WTC11 (cell line): ENCODE results near the gene ARHGAP10. TPM values are rescaled to one million over a fixed set of nuclear protein-coding genes. Genes with fewer than 3 reads are reported as not detected.

Experiments used
- ATAC-seq: fragments of 200-7000 bp; cut with Tn5 transposase; 2 replicates; pipeline ENCODE4 v1.10.0; 2021; ENCODE audit warnings: mild to moderate bottlenecking, moderate library complexity
- CTCF ChIA-PET: fragments of 300-600 bp; sonication (Branson Sonifier 250); formaldehyde crosslinking; loops from one replicate; lab custom pipeline; 2021; ENCODE audit warnings: antibody characterized with exemption; lab: Charles Lee
- POLR2A ChIA-PET: fragments of 350-600 bp; sonication (Branson Sonifier 250); formaldehyde crosslinking; loops from one replicate; lab custom pipeline; 2021; ENCODE audit warnings: antibody characterized with exemption; lab: Charles Lee
- DNase-seq: peaks from one replicate; pipeline ENCODE4 v3.0.0; 2021; ENCODE audit warnings: low spot score
- H3K27ac Mint-ChIP-seq: 2 replicates; pipeline ENCODE4 v1.8.0; 2021; ENCODE audit warnings: mixed read lengths
- H3K27me3 Mint-ChIP-seq: 2 replicates; pipeline ENCODE4 v1.8.0; 2021; ENCODE audit warnings: low read depth, mild to moderate bottlenecking, moderate library complexity, mixed read lengths
- H3K36me3 Mint-ChIP-seq: 2 replicates; pipeline ENCODE4 v1.8.0; 2021; ENCODE audit warnings: mixed read lengths
- H3K4me1 Mint-ChIP-seq: 2 replicates; pipeline ENCODE4 v1.8.0; 2022; ENCODE audit warnings: mixed read lengths
- H3K4me3 Mint-ChIP-seq: 2 replicates; pipeline ENCODE4 v1.8.0; 2021; ENCODE audit warnings: mild to moderate bottlenecking, moderate library complexity, mixed read lengths
- H3K9me3 Mint-ChIP-seq: 2 replicates; pipeline ENCODE4 v1.8.0; 2021; ENCODE audit warnings: mixed read lengths
- ARID4B ChIP-seq: sonication (generic); formaldehyde crosslinking; IDR thresholded peaks from 2 replicates; pipeline ENCODE4 v1.8.0; 2023; ENCODE audit warnings: missing genetic modification reagents, mild to moderate bottlenecking, borderline replicate concordance
- ATF2 ChIP-seq: sonication (generic); formaldehyde crosslinking; IDR thresholded peaks from 2 replicates; pipeline ENCODE4 v1.8.1; 2022; ENCODE audit warnings: low read depth, missing genetic modification reagents, borderline replicate concordance
- CBFB ChIP-seq: sonication (generic); formaldehyde crosslinking; IDR thresholded peaks from 2 replicates; pipeline ENCODE4 v1.8.1; 2022; ENCODE audit warnings: mild to moderate bottlenecking, low read depth, missing genetic modification reagents
- ERG ChIP-seq: fragments of 250-450 bp; sonication (Bioruptor Pico); IDR thresholded peaks from 2 replicates; pipeline ENCODE4 v1.8.0; 2021; ENCODE audit warnings: mild to moderate bottlenecking
- ESRRA ChIP-seq: sonication (generic); formaldehyde crosslinking; IDR thresholded peaks from 2 replicates; pipeline ENCODE4 v1.8.1; 2022; ENCODE audit warnings: mild to moderate bottlenecking, missing genetic modification reagents, borderline replicate concordance
- FOXP4 ChIP-seq: sonication (generic); formaldehyde crosslinking; IDR thresholded peaks from 2 replicates; pipeline ENCODE4 v1.8.0; 2022; ENCODE audit warnings: mild to moderate bottlenecking, missing genetic modification reagents
- HMGXB4 ChIP-seq: sonication (generic); formaldehyde crosslinking; IDR thresholded peaks from 2 replicates; pipeline ENCODE4 v1.8.1; 2023; ENCODE audit warnings: mild to moderate bottlenecking, moderate library complexity, missing genetic modification reagents
- KAT7 ChIP-seq: sonication (generic); formaldehyde crosslinking; IDR thresholded peaks from 2 replicates; pipeline ENCODE4 v1.8.1; 2023; ENCODE audit warnings: missing genetic modification reagents, mild to moderate bottlenecking, borderline replicate concordance
- MYBL2 ChIP-seq: sonication (generic); formaldehyde crosslinking; IDR thresholded peaks from 2 replicates; pipeline ENCODE4 v1.8.1; 2023; ENCODE audit warnings: mild to moderate bottlenecking, moderate library complexity, missing genetic modification reagents
- NR2C2 ChIP-seq: sonication (generic); formaldehyde crosslinking; IDR thresholded peaks from 2 replicates; pipeline ENCODE4 v1.8.0; 2022; ENCODE audit warnings: mild to moderate bottlenecking, missing genetic modification reagents
- PRRX2 ChIP-seq: fragments of 250-450 bp; sonication (Bioruptor Pico); IDR thresholded peaks from 2 replicates; pipeline ENCODE4 v1.8.0; 2021; ENCODE audit warnings: mild to moderate bottlenecking
- SP1 ChIP-seq: sonication (generic); formaldehyde crosslinking; conservative IDR thresholded peaks from 2 replicates; pipeline ENCODE4 v1.8.1; 2022; ENCODE audit warnings: missing genetic modification reagents
- STAT6 ChIP-seq: sonication (generic); formaldehyde crosslinking; conservative IDR thresholded peaks from 2 replicates; pipeline ENCODE4 v1.8.1; 2023; ENCODE audit warnings: mild to moderate bottlenecking, low read depth, missing genetic modification reagents, moderate library complexity
- TCF7 ChIP-seq: sonication (generic); formaldehyde crosslinking; IDR thresholded peaks from 2 replicates; pipeline ENCODE4 v1.8.0; 2022; ENCODE audit warnings: mild to moderate bottlenecking, low read depth, missing genetic modification reagents, moderate library complexity
- ZNF232 ChIP-seq: sonication (generic); formaldehyde crosslinking; IDR thresholded peaks from 2 replicates; pipeline ENCODE4 v1.8.0; 2022; ENCODE audit warnings: mild to moderate bottlenecking, missing genetic modification reagents
- ZNF263 ChIP-seq: sonication (generic); formaldehyde crosslinking; IDR thresholded peaks from 2 replicates; pipeline ENCODE4 v1.8.1; 2022; ENCODE audit warnings: low read depth, mild to moderate bottlenecking, moderate library complexity, missing genetic modification reagents
- ZNF396 ChIP-seq: fragments of 250-450 bp; sonication (Bioruptor Pico); IDR thresholded peaks from 2 replicates; pipeline ENCODE4 v1.8.0; 2021; ENCODE audit warnings: mild to moderate bottlenecking, moderate library complexity, borderline replicate concordance
- ZNF512 ChIP-seq: sonication (generic); formaldehyde crosslinking; IDR thresholded peaks from 2 replicates; pipeline ENCODE4 v1.8.1; 2022; ENCODE audit warnings: missing genetic modification reagents, borderline replicate concordance
- total RNA-seq: library from RNA; stranded (reverse); gene quantifications from 3 replicates; pipeline ENCODE4 v1.2.3, GENCODE V29; 2021

Gene ARHGAP10
- total RNA-seq, 1 experiment from 2014 or later: 9.6 TPM

GRCh38 chr4:147839200-147839599 lies 107.3 kb downstream of the ARHGAP10 start:
- ATAC-seq (no peak), DNase-seq (no peak)
- Mint-ChIP-seq H3K36me3 (no peaks in the 10 kb centered on the region), H3K27ac (peak overlapping the region; percentile 12; the same call in 1 of the 2 replicates), H3K27me3 (no peaks in the 10 kb centered on the region), H3K4me1 (peaks cover 46% of the 10 kb centered on the region), H3K9me3 (no peaks in the 10 kb centered on the region), H3K4me3 (no peak overlapping the region)
- POLR2A ChIA-PET: no interaction called here
- CTCF ChIA-PET: no interaction called here
- TF ChIP-seq MYBL2 (CRISPR knock-in tag) (no peak), KAT7 (CRISPR knock-in tag) (no peak), CBFB (CRISPR knock-in tag) (no peak), HMGXB4 (no peak), SP1 (CRISPR knock-in tag) (no peak), ERG (no peak), TCF7 (CRISPR knock-in tag) (no peak), ATF2 (CRISPR knock-in tag) (no peak), ZNF512 (CRISPR knock-in tag) (no peak), FOXP4 (CRISPR knock-in tag) (no peak), ESRRA (CRISPR knock-in tag) (no peak), ARID4B (no peak), ZNF396 (CRISPR knock-in tag) (no peak), STAT6 (CRISPR knock-in tag) (no peak), ZNF263 (CRISPR knock-in tag) (no peak), PRRX2 (CRISPR knock-in tag) (no peak), NR2C2 (CRISPR knock-in tag) (no peak), ZNF232 (no peak)
